Stimulated activated CD8-positive, alpha-beta memory T cell treated with anti-CD3 and anti-CD28 coated beads, Interleukin-15, amount 100 ng/mL, for 48 hours (primary cell): ENCODE results near the gene PEX1.
"Not testable (repeated sequence)": the region's sequence is repeated elsewhere in the genome, so short reads cannot be mapped to it uniquely, and the experiment has no call there.

Source experiments
- DNase-seq, 2 donors: peaks; one replicate each; pipeline ENCODE4 v3.0.0-alpha.2; 2020; ENCODE audit warnings: low read depth in 2 of 2

PEX1 gene

DNA sequence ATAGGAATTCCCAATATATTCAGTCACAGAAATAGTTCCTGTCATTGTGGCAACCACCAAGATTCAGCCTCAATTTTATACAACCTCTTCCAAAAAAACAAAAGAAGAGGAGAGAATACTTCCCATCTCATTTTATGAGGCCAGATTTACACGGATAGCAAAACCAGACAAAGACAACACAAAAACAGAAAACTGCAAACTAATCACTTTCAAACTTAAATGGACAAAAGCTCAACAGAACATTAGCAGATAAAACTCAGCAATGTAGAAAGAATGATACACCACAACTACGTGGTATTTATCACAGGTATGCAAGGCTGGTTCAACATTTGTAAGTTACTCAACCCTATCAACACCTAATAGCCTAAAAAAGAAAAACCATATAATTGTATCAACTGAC lies 22.0 kb downstream of the PEX1 start:
- DNase-seq = no peak

DNA sequence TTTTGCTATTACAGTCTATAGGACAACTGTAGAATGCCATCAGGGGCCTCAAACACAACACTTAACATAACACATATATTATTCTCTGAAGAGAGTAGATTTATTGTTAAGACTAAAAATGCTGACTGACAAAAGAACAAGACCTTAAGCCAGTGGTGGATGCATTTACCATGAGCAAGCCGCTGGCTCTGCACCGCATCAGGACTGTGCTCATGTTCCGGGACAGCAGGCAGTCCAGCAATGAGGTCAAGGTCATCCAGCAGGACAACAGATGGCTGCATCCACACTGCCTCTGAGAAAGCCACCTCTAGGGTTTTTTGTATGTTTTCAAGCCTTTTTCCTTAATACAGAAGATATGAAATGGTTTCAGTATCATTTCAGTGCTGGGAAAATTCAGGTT lies 23.8 kb downstream of the PEX1 start:
- no peak for DNase-seq

DNA sequence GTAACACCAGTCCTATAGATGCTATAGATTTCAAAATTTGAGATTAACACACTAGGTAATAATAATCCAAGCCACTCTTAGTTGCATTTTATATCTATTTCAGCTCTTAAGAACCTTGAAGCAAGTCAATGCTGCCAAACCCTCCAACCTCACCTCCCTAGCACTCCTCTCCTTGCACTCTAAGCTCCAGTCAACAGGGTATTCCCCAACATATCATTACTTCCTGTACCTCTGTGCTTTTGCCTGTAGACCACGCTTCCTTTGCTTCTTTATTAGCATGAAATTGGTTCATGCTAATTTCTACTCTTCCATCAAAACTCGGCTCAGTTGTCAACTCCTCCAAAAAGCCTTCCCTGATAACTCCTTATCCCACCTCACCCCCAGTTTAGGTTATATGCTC lies 24.6 kb downstream of the PEX1 start:
- DNase-seq = no peak

DNA sequence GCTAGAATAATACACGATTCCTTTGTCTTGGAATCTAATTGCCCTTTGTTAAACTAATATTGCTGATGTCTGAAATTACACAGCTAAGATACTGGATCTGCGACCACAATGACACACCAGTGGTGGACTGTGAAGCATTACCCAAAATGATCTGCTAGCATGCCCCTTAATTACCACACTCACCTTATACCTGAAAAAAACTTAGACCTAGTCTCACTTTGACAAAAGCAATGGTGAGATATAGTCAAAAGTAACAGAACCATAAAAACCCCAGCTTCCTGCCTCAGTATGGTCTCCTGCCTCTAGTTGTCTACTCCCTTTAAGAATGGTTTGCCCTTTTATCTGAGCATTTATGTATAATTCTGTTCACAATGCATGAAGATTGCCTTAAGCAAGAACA lies 29.8 kb downstream of the PEX1 start:
- no peak for DNase-seq

DNA sequence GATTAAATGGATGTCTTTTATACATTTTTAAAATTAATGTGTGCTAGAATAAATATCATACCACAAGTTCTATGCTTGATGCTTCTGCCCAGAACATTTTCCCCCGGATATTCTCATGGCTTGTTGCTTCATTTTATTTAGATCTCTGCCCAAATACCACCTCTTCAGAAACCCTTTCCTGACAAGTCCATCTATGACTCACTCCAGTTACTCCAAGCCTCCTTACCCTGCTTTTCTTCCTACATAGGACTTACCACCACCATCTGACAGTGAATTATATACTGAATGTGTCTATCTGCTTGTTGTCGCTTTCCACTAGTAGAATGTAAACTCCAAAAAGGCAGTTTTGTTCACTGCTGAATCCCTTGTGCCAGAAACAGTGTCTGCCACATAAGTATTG lies 31.4 kb downstream of the PEX1 start:
- DNase-seq = no peak

DNA sequence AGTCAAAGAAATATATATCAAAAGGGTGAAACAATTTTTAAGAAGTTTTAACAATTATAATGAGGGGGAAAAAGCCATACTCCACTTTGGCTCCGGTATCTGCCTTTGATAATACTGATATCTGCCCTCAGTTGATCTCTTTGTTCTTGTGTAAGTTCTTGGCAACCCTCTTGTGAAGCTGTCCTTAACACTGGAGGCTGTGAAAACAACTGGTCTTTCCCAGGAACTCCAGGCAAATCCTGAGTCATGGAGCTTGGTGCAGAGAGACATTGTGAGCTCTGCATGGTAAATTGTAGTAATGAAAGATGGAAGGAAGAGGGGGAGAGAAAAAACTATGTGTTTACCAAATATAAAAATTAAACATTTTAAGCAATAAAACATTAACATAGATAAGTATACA lies 38.7 kb downstream of the PEX1 start:
- DNase-seq = no peak

DNA sequence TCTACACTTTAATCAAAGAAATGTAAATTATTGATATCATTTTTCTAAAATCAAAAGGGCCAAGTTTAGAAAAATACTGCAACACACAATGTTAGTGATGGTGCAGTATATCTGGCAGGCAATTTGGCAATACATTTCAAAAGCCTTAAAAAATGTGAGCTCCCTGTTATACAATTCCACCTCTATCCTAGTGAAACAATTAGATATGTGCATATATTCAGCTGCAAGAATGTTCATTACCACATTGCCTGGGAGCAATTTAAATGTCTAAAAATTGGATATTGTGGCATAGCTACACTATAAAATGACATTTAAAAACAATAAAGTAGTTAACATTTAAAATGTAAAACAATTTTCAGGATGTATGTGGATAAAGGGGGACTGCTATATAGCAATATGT lies 40.5 kb downstream of the PEX1 start:
- DNase-seq = no peak

DNA sequence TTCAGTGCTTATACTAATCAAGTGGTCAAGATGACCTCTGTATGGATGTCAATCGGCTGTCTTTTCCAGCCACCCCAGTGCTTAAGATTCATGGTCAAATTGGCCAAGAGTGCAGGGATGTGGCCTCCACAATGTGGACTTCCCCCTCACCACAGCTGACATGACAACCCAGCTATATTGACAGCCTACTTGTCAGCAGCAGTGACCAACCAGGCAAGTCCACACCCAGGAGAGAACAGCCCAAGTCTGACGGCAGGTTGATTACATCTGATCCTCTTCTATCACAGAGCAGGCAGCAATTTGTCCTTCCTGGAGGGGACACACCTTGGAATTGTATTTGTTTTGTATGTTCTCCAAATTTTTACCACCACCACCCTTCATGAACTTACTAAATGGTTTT lies 42.3 kb downstream of the PEX1 start:
- no peak for DNase-seq

DNA sequence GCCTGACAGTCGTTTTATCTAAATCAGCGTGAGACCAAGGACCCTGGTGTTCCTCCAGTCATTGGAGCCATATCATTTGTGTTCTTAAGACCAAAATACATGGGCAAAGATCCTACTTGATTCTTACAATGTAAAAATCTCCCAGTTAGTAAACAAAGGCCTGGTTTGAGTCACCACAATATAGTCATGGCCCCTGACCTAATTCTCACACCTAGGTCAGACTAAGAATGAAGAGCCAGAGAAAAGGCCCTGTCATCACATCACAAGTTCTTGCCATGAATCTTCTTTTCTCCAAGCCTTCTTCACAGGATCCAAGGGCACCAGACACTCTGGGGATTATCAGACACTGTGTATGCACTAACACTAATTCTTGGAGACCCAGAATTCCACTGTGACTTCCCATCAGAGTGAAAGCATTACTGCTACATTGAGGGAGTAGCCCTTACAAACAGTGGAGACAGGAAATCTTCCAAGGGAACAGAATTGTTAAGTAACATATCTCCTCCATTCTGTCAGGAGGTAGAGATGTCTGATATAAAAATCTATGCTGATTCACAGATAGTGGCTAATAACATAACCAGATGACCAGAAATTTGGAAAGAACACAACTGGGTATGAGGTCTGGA lies 42.9 kb downstream of the PEX1 start:
- DNase-seq = no peak

DNA sequence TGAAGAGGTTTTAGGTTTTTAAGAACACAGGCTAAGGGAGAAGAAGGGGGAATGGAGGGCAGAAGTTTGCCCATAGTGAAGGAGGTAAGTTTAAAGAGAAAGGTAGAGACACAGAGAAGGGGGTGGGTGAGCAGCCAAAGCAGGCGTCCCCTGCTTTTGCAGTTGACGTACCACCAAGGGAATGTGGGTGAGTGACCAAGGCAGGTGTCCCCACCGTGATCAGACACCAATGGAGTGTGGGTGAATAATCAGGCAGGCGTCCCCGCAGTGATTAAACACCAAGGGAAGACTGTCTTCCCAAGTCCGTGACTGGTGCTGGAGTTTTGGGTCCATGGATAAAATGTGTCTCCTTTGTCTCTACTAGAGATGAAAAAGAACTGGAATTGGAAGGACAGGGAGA lies 44.1 kb downstream of the PEX1 start:
- not testable (repeated sequence) for DNase-seq

DNA sequence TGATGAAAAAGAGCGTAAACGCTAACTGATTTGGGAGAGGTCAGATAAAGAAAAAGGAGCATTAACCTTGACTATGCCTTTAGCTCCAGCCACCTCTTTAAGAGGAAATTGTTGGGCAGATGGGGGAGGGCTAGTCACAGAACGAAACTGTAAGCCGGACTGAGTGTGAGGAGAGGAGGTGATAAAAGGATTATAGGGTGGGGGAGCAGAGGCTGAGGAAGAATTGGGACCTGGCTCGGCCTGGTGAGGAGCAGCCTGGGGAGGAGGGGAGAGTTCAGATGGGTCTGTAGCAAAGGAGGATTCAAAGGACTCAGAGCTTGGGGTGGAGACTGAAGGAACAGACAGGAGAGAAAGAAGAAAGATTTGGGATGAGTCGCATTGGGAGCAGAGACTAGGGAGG lies 44.7 kb downstream of the PEX1 start:
- not testable (repeated sequence) for DNase-seq

DNA sequence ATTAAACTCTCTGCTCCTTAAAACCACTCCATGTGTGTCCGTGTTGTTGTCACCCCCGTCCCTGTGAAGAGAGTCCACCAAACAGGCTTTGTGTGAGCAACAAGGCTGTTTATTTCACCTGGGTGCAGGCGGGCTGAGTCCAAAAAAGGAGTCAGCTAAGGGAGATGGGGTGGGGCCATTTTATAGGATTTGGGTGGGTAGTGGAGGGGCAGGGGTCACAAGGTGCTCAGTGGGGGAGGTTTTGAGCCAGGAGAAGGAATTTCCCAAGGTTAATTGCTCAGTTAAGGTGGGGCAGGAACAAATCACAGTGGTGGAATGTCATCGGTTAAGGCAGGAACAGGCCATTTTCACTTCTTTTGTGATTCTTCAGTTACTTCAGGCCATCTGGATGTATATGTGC lies 49.2 kb downstream of the PEX1 start:
- not testable (repeated sequence) for DNase-seq

DNA sequence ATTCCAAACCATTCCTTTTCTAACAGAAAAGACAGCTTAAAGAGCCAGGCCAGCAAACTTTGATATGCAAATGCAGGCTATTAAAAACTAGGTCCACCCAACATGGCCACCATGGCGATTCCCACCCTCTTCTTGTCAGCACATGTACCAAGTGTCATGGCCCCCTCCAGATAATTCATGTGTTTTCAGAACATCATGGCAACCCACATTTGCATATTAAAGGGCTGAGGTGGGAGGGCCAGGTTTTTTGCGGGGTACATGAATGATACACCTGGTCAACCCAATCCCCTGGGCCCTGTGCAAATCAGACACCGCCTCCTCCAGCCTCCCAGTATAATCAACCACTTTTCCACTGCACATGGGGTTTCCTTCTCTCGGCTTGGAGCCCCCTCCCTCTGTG lies 49.6 kb downstream of the PEX1 start:
- DNase-seq = no peak

DNA sequence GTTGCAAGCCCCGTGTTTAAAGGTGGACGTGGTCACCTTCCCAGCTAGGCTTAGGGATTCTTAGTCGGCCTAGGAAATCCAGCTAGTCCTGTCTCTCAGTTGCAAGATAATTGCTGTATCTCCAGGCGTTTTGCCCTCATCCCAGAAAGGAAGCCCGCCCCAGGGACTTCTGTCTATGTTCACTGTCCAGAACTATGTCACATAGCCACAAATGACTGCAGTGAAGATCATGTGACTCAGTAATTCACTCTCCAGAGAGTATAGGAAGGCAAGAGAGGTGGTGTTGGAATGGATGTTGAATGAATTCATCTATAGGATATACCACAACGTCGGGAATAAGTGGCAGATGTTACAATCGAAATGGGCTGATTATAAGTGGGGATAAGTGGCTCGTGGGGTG lies 50.2 kb downstream of the PEX1 start:
- no peak for DNase-seq

DNA sequence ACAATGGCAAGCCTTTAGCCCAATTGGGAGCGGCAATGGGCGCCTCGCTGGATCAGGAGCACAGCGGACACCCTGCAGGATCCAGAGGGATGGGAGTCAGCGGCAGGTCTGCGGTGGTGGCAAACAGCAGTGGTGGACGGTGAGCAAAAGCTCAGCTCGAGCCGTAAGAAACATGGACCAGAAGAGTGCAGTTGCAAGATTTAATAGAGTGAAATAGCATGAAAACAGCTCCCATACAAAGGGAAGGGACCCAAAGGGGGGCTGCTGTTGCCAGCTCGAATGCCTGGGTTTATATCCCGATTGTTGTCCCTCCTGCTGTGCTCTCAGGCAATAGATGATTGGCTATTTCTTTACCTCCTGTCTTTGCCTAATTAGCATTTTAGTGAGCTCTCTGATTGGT lies 50.6 kb downstream of the PEX1 start, which contains the start of gene ERVW-1:
ERVW-1 (minus strand) TSS at position 266 of the 400 bp plus-strand sequence. CDS start 7,565 bp downstream, outside the sequence.
- DNase-seq = not testable (repeated sequence)

DNA sequence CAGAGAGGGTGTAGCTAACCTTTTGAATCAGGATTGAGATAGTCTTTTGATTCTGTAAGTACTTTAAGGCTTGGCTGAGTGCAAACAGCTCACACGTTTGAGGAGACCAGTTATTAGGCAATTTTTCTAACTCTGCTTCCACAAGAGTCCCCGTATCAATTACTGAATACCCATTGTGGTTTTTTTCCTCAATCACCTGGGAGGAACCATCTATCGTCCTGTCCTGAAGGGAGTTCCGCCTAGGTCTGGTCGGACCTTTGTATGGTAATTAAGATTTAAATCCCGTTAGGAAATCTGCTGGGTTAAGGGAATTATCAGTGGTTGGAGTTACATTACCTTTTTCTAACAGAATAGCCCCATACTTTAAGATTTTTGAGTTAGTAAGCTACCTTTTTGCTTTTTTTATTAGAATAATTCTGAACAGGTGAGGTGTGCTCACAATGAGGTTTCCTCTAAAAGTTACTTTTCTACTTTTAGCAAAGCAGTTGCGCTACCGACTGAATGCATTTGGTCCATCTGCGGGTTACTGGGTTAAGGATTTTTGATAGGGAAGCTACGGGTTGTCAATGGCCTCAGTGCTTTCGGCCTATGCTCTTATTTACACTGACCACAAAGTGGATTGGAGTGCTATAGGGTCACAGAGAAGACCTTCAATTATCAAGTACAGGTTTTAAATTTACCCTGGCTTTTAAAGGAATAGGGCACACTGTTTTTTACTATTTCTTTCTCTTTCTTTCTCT lies 52.3 kb downstream of the PEX1 start:
- DNase-seq = not testable (repeated sequence)

DNA sequence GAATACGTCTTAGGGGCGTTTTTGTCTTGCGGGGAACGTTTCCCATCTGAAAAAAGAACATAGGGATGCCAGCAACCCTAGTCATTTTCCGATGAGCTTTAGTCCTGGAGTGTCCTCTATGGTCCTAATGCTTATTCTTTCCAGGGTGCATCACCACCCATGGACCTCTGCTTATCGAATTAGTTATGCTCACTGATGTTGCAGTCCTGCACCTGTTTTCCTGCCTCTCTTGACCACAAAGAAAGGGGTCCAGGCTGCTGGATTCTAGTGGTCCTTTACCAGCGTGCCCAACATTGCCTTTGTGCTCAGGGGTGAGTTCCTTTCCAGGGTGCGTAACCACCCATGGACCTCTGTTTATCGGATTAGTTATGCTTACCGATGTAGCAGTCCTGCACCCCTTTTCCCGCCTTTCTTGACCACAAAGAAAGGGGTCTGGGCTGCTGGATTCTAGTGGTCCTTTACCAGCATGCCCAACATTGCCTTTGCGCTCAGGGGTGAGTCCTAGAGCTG lies 53.0 kb downstream of the PEX1 start:
- not testable (repeated sequence) for DNase-seq

DNA sequence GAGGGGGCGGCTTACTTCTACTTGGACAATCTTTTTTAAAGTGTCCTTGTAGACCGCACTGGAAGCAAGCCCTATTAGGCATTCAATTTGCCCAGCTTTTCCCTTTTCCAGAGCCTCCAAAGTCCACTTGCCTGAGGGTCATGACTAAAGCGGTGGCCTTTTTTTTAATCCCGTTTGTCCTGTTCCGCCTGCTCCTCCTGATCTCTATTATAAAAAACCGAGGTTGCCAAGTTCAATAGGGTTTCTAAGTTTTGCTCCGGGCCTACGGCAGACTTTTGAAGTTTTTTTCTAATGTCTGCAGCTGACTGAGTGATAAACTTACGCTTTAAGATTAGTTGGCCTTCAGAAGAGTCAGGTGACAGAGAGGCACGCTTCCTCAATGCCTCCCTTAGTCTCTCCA lies 54.3 kb downstream of the PEX1 start:
- DNase-seq = not testable (repeated sequence)

DNA sequence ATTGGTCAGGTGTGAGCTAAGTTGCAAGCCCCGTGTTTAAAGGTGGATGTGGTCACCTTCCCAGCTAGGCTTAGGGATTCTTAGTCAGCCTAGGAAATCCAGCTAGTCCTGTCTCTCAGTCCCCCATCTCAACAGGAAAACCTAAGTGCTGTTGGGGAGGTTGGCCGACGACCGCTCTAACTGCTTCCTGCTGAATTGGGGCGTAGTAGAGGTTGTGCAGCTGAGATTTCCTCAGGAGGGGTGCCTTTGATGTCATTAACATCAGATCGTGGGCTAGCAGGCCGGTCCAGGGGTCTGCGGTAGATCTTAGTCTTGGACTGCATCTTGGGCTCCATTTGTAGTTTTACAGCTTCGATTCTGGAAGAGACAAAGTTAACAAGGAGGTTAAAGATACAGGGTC lies 59.7 kb downstream of the PEX1 start:
- DNase-seq = not testable (repeated sequence)

DNA sequence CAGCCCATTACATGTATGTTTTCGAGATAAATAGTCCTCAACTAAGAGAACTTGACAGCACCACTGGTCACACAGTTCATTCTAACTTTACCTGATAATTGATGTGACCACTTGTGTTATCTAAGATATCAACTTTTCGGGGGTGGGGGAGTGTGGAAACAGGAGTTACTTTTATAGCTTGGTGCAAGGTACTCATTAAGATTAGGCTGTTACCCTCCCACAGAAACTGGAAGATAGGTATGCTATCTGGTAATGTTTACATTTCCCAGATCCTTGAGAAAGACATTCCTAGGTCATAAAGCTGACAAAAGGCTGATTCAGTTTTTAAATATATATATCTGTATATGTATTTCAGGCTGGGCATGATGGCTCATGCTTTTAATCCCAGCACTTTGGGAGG lies 61.6 kb downstream of the PEX1 start:
- DNase-seq = no peak

DNA sequence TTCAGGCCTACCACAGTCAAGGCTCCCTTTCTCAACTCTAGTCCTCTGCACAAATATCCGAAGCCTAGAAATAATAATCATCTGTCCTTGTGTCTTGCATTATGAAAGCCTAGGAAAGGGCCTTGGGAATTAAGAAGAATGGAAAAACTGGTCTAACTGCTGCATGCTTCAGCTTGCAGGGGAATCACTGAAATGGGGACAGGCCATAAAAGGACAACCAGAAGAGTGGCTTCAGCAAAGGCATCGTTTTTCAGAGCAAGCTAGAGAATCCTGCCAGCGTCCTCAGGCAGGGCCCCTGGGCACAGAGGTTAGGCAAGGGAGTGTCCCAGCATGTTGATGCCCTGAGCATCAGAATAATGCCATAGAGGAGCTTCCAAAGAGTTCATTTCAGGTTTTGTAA lies 63.8 kb downstream of the PEX1 start:
- no peak for DNase-seq

DNA sequence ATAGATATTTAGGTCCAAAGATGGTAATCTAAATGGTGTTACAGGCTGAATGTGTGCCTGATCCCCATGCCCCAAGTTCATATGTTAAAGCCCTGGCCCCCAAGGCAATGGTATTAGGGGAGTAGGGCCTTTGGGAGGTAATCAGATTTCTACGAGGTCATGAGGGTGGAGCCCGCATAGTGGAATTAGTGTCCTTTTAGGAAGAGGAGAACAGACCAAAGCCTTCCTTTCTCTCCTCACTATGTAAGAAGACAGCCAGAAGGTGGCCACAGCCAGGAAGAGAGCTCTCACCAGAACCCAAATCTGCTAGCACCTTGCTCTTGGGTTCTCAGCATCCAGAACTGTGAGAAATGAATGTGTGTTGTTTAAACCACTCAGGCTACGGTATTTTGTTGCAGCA lies 65.8 kb downstream of the PEX1 start:
- no peak for DNase-seq
